ENCODE results near the gene DOCK6.
A peak's percentile ranks its signal among the peaks of the same experiment; 100 is the strongest.

The DOCK6 gene

GRCh38 chr19:11273989-11274388 is 11.7 kb upstream of the DOCK6 start:
- Histone ChIP-seq H3K4me1 (ENCODE audit: control insufficient read depth, insufficient read depth, low read length, poor library complexity, severe bottlenecking) (no peaks in the 10 kb centered on the region), H3K36me3 (ENCODE audit: control insufficient read depth, insufficient read depth, low read length) (no peaks in the 10 kb centered on the region), H3K4me3 (ENCODE audit: extremely low read depth, insufficient read depth, low read length, poor library complexity, severe bottlenecking) (no peak overlapping the region), H3K9me3 (ENCODE audit: control insufficient read depth, low read length) (no peaks in the 10 kb centered on the region), H3K27ac (ENCODE audit: low read depth, low read length, severe bottlenecking) (no peak overlapping the region)
- WGBS, 2 experiments (ENCODE audit: insufficient coverage in 2 of 2) = 40 to 67% methylated on average over 3 of the region's 5 CpGs

DNA sequence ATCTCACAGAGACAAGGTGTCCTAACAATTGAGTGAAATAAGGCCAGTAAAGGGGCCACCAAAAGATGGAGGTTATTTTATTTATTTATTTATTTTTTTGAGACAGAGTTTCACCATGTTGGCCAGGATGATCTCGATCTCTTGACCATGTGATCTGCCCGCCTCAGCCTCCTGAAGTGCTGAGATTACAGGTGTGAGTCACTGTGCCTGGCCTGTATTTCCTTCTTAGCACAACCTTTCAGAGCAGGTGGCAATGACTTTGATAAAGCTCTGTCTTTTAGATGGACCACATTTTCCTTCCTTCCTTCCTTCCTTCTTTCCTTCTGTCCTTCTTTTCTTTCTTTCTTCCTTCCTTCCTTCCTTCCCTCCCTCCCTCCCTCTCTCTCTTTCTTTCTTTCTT is 11.0 kb upstream of the DOCK6 start:
- H3K9me3 ChIP-seq (ENCODE audit: control insufficient read depth, low read length) = no peaks in the 10 kb centered on the region
- WGBS, 2 experiments (ENCODE audit: insufficient coverage in 2 of 2) = 79 to 93% methylated on average over 2 of the region's 2 CpGs
- no peaks in the 10 kb centered on the region for H3K36me3 ChIP-seq (ENCODE audit: control insufficient read depth, insufficient read depth, low read length)
- no peak overlapping the region for H3K4me3 ChIP-seq (ENCODE audit: extremely low read depth, insufficient read depth, low read length, poor library complexity, severe bottlenecking)
- no peaks in the 10 kb centered on the region for H3K4me1 ChIP-seq (ENCODE audit: control insufficient read depth, insufficient read depth, low read length, poor library complexity, severe bottlenecking)
- no peak overlapping the region for H3K27ac ChIP-seq (ENCODE audit: low read depth, low read length, severe bottlenecking)

- no CpG with 5 or more reads among the region's 7 CpGs for WGBS, 2 experiments (ENCODE audit: insufficient coverage in 2 of 2)
- Histone ChIP-seq H3K4me3 (ENCODE audit: extremely low read depth, insufficient read depth, low read length, poor library complexity, severe bottlenecking) (no peak overlapping the region), H3K27ac (ENCODE audit: low read depth, low read length, severe bottlenecking) (peak overlapping the region; percentile 74), H3K9me3 (ENCODE audit: control insufficient read depth, low read length) (no peaks in the 10 kb centered on the region), H3K36me3 (ENCODE audit: control insufficient read depth, insufficient read depth, low read length) (no peaks in the 10 kb centered on the region), H3K4me1 (ENCODE audit: control insufficient read depth, insufficient read depth, low read length, poor library complexity, severe bottlenecking) (no peaks in the 10 kb centered on the region)
Measured at GRCh38 chr19:11269408-11269807, 7.1 kb upstream of the DOCK6 start.

DNA sequence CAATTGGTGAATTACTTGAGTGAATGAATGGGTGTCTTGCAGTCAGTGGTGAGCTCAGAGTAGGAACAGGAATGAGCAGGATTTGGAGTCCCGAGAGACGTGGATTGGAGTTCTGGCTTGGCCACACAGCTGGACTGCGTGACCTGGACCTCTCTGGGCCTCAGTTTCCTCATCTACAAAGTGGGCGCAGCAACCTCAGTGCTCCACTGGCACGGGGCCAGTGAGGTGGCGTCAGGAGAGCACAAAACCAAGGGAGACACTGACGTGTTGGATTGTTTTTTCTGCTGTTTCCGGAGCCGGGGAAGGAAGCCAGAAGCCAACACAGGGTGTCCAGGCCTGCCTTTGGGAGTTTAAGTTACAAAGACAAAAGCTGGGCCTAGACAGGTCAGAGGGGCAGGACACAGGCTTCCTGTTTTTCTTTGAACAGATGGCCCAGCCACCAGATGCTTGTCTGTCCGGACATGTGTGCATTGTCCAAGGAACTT is 6.5 kb upstream of the DOCK6 start:
- 82 to 84% methylated on average over 10 of the region's 10 CpGs for WGBS, 2 experiments (ENCODE audit: insufficient coverage in 2 of 2)
- H3K27ac ChIP-seq (ENCODE audit: low read depth, low read length, severe bottlenecking) = peak overlapping the region; percentile 74
- H3K9me3 ChIP-seq (ENCODE audit: control insufficient read depth, low read length) = no peaks in the 10 kb centered on the region
- H3K4me3 ChIP-seq (ENCODE audit: extremely low read depth, insufficient read depth, low read length, poor library complexity, severe bottlenecking) = no peak overlapping the region
- H3K36me3 ChIP-seq (ENCODE audit: control insufficient read depth, insufficient read depth, low read length) = no peaks in the 10 kb centered on the region
- no peaks in the 10 kb centered on the region for H3K4me1 ChIP-seq (ENCODE audit: control insufficient read depth, insufficient read depth, low read length, poor library complexity, severe bottlenecking)

- 92 to 96% methylated on average over 9 of the region's 10 CpGs for WGBS, 2 experiments (ENCODE audit: insufficient coverage in 2 of 2)
- Histone ChIP-seq H3K36me3 (ENCODE audit: control insufficient read depth, insufficient read depth, low read length) (no peaks in the 10 kb centered on the region), H3K4me3 (ENCODE audit: extremely low read depth, insufficient read depth, low read length, poor library complexity, severe bottlenecking) (no peak overlapping the region), H3K4me1 (ENCODE audit: control insufficient read depth, insufficient read depth, low read length, poor library complexity, severe bottlenecking) (no peaks in the 10 kb centered on the region), H3K27ac (ENCODE audit: low read depth, low read length, severe bottlenecking) (no peak overlapping the region), H3K9me3 (ENCODE audit: control insufficient read depth, low read length) (no peaks in the 10 kb centered on the region)
Measured at GRCh38 chr19:11267316-11268085, 5.2 kb upstream of the DOCK6 start.

GRCh38 chr19:11265785-11266236 is 3.5 kb upstream of the DOCK6 start:
- WGBS, 2 experiments (ENCODE audit: insufficient coverage in 2 of 2) = 77 to 79% methylated on average over 11 of the region's 11 CpGs

DNA sequence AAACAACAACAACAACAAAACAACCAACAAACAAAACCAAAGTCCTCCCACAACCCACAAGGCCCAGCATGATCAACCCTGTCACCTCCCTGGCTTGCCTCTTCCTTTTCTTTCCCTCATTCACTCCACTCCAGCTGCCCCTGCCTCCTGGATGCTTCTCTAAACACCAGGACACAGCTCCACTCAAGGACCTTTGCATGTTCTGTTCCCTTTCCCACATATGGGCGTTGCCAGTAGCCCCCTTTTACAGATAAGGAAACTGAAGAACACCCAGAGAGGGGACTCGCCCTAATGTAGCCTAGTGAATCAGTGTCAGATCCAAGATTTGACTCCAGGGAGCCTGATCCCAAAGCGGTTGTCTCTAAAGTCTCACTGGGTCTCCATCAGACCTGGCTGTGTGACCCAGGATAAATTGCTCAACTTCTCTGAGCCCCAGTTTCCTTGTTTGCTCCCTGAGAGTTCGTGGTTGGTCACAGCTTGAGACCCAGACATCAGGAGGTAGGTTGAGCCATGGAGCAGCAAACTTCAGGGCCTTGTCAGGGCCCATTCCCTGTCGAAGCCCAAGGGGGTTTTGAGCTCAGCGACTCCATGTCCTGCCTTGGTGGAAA is 3.0 kb upstream of the DOCK6 start:
- H3K4me3 ChIP-seq (ENCODE audit: extremely low read depth, insufficient read depth, low read length, poor library complexity, severe bottlenecking) = no peak overlapping the region
- H3K36me3 ChIP-seq (ENCODE audit: control insufficient read depth, insufficient read depth, low read length) = no peaks in the 10 kb centered on the region
- no peak overlapping the region for H3K27ac ChIP-seq (ENCODE audit: low read depth, low read length, severe bottlenecking)
- no peaks in the 10 kb centered on the region for H3K4me1 ChIP-seq (ENCODE audit: control insufficient read depth, insufficient read depth, low read length, poor library complexity, severe bottlenecking)
- H3K9me3 ChIP-seq (ENCODE audit: control insufficient read depth, low read length) = no peaks in the 10 kb centered on the region
- 88 to 93% methylated on average over 6 of the region's 6 CpGs for WGBS, 2 experiments (ENCODE audit: insufficient coverage in 2 of 2)

More at GRCh38 chr19:11265785-11266236, 3.5 kb upstream of the DOCK6 start:
- H3K4me1 ChIP-seq (ENCODE audit: control insufficient read depth, insufficient read depth, low read length, poor library complexity, severe bottlenecking) = no peaks in the 10 kb centered on the region
- H3K4me3 ChIP-seq (ENCODE audit: extremely low read depth, insufficient read depth, low read length, poor library complexity, severe bottlenecking) = no peak overlapping the region
- no peak overlapping the region for H3K27ac ChIP-seq (ENCODE audit: low read depth, low read length, severe bottlenecking)
- H3K36me3 ChIP-seq (ENCODE audit: control insufficient read depth, insufficient read depth, low read length) = no peaks in the 10 kb centered on the region
- H3K9me3 ChIP-seq (ENCODE audit: control insufficient read depth, low read length) = no peaks in the 10 kb centered on the region

DNA sequence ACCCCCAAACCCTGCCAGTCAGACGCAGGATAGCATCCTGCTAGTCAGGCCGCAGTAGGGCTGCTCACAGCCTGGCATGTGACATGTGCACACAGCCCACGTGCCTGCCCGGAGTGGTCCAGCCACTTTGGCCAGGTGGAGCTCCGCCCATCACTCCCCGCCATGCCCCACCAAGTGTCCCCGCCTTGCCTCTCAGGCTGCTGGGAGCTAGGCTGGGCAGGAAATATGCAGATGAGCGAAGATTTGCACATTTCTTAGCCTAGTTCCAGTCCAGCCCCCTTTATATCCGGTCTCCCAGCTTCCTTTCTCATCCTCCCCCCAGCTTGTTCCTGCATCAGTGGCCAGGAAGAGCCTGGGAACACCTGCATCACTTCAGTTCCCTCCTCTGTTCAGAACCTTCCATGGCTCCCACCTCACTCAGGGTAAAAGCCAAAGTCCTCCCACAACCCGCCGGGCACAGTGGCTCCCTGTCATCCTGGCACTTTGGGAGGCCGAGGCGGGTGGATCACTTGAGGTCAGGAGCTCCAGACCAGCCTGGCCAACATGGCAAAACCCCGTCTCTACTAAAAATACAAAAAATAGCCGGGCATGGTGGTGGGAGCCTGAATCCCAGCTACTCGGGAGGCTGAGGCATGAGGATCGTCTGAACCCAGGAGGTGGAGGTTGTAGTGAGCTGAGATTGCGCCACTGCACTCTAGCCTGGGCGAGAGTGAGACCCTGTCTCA is 2.3 kb upstream of the DOCK6 start:
- Histone ChIP-seq H3K36me3 (ENCODE audit: control insufficient read depth, insufficient read depth, low read length) (no peaks in the 10 kb centered on the region), H3K4me3 (ENCODE audit: extremely low read depth, insufficient read depth, low read length, poor library complexity, severe bottlenecking) (no peak overlapping the region), H3K27ac (ENCODE audit: low read depth, low read length, severe bottlenecking) (no peak overlapping the region), H3K9me3 (ENCODE audit: control insufficient read depth, low read length) (no peaks in the 10 kb centered on the region), H3K4me1 (ENCODE audit: control insufficient read depth, insufficient read depth, low read length, poor library complexity, severe bottlenecking) (no peaks in the 10 kb centered on the region)
- 86 to 92% methylated on average over 9 to 17 of the region's 19 CpGs for WGBS, 2 experiments (ENCODE audit: insufficient coverage in 2 of 2)

GRCh38 chr19:11263726-11264125 is 1.4 kb upstream of the DOCK6 start:
- Histone ChIP-seq H3K4me3 (ENCODE audit: extremely low read depth, insufficient read depth, low read length, poor library complexity, severe bottlenecking) (no peak overlapping the region), H3K36me3 (ENCODE audit: control insufficient read depth, insufficient read depth, low read length) (no peaks in the 10 kb centered on the region), H3K27ac (ENCODE audit: low read depth, low read length, severe bottlenecking) (no peak overlapping the region), H3K4me1 (ENCODE audit: control insufficient read depth, insufficient read depth, low read length, poor library complexity, severe bottlenecking) (no peaks in the 10 kb centered on the region), H3K9me3 (ENCODE audit: control insufficient read depth, low read length) (no peaks in the 10 kb centered on the region)
- WGBS, 2 experiments (ENCODE audit: insufficient coverage in 2 of 2) = 94 to 100% methylated on average over 1 to 3 of the region's 6 CpGs

DNA sequence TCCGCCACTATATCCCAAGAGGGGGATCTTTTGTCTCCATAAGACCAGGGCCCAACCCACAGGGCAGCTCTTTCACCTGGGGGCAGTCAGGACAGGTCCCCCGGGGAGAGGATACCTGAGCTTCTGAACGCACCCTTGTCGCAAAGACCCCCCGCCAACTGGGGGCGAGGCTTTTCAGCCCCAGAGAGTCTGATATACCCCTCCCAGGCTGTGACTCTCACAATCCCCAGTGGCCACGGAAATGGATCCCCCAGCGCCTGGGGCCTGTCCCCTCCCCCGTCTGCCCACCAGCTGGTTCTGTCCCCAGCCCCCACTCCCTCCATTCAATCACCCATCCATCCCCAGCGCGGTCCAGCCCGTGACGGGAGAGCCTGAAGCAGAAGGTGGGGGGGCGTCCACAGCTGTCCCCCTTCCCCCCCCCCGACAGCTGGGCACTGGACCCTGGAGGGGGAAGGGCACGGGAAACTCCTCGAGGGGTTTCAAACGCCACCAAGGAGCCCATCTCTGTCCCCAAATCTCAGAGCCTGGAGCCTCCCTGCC is 823 bp downstream of the DOCK6 start:
- Histone ChIP-seq H3K36me3 (ENCODE audit: control insufficient read depth, insufficient read depth, low read length) (no peaks in the 10 kb centered on the region), H3K4me3 (ENCODE audit: extremely low read depth, insufficient read depth, low read length, poor library complexity, severe bottlenecking) (peak overlapping the region; percentile 66), H3K4me1 (ENCODE audit: control insufficient read depth, insufficient read depth, low read length, poor library complexity, severe bottlenecking) (no peaks in the 10 kb centered on the region), H3K27ac (ENCODE audit: low read depth, low read length, severe bottlenecking) (no peak overlapping the region), H3K9me3 (ENCODE audit: control insufficient read depth, low read length) (no peaks in the 10 kb centered on the region)
- WGBS, 2 experiments (ENCODE audit: insufficient coverage in 2 of 2) = 21 to 46% methylated on average over 6 to 10 of the region's 18 CpGs
